ENCODE data around the gene FBXL4. TPM values are rescaled to one million over a fixed set of nuclear protein-coding genes. Genes with fewer than 3 reads are reported as not detected.

FBXL4 gene
- 6.9 TPM for total RNA-seq

- ATAC-seq: peak; percentile 97
Observed at GRCh38 chr6:98947411-98948292, at the start of gene FBXL4. TSS of gene FBXL4 (minus strand) at chr6:98947946. CDS start at chr6:98926988, 20,958 bp downstream.

DNA sequence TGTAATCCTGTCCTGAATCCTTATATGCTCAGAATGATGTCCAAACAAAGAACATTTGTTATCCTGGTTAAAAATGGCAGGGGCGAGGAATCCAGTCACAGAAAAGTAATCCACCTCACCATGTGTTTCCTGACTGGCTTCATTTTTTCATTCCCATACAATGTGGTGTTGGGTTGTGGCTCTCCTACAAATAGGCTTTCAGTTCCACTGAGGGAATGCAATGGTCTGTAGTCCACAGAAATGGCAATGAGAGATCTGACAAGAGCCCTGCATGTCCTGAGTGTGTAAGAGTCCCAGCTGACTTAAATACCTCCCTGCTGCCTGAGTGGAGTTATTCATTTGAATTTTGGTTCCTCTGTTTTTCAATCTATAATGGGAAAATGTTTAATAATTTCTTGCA lies 47.4 kb upstream of the FBXL4 start:
- no peak for ATAC-seq

DNA sequence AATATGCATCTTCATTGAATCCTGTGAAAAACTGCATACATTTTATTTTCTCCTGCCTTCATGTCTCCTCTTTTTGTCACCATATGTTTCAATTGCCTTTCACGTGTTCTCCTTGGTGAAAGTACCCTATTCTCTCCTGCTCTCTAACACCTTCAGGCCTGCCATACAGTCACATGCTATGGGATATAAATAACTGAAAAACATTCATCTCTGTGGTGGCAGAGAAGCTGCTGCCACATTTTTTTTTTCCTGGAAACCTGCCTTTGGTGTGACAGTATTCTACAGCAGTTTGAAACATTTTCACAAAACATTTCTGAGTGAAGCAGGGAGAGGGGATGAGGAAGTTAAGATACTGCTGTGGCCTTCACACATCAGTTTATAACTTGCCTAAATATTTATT lies 44.8 kb upstream of the FBXL4 start:
- no peak for ATAC-seq

- no peak for ATAC-seq
Observed at GRCh38 chr6:98986071-98986615, 38.4 kb upstream of the FBXL4 start.

DNA sequence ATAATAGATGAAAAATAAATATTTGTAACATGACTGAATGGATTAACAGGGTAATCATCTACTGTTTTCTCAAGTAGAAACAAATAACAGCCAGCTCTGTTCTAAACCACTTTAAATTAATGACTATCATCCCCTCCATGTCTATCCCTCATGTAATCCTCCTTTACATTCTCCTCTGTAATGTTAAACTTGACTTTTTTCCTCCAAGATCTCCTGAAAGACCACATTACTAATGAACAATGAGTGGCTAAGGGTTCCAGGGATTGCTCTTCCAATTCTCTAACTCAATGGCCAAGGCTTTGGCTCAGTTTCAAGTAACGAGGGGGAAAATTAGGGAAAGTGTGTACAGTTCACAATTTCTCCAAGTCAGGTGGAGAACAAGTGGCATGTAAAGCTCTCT lies 37.6 kb upstream of the FBXL4 start:
- ATAC-seq: no peak

DNA sequence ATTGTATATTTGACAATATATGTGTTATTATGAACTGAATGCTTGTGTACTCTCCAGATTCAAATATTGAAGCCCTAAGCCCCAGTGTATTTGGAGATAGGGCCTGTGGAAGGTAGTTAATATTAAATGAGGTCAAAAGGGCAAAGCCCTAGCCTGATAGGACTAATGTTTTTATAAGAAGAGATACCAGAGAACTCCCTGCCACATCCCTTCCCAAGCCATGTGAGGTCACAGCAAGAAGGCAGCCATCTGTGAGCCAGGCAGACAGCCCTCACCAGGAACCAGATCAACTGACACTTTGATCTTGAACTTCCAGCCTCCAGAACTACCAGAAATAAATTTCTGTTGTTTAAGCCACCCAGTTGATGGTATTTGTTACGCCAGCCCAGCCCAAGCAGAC lies 36.4 kb upstream of the FBXL4 start:
- ATAC-seq: no peak

DNA sequence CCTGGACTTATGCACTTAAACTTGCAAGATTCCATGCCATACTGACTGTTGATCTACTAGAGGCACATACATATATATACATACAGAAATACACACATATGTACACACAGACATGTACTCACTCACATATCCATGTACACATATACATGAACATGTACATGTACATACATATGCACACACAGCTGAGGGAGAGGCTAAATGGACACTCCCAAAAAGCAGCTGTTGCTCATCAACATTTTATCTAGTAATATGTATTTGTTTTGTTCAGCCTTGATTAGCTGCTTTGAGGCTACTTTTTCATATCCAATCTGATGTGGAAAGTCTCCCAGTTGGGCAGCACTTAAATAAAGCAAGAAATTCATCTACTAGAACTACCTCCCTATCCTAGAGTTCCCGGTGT lies 33.7 kb upstream of the FBXL4 start:
- no peak for ATAC-seq

DNA sequence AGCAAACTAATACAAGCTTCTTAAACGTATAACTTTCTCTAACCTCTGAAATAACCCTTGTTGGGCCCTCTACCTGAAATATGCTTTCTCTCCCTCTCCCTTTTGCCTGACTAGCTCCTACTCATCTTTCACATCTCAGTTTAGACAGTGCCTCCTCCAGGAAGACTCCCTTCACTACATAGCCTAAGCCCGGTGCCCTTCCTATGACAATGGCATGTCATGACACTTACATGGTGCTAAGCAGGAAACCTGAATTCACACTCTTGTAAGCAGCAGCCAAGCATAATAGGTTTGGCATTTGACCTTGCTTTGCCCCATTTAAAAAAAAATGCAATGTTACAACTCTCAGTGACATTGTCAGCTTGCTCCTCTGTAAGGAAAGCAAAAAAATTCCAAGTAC lies 33.1 kb upstream of the FBXL4 start:
- ATAC-seq: no peak

GRCh38 chr6:98977671-98978292 lies 30.0 kb upstream of the FBXL4 start:
- no peak for ATAC-seq

DNA sequence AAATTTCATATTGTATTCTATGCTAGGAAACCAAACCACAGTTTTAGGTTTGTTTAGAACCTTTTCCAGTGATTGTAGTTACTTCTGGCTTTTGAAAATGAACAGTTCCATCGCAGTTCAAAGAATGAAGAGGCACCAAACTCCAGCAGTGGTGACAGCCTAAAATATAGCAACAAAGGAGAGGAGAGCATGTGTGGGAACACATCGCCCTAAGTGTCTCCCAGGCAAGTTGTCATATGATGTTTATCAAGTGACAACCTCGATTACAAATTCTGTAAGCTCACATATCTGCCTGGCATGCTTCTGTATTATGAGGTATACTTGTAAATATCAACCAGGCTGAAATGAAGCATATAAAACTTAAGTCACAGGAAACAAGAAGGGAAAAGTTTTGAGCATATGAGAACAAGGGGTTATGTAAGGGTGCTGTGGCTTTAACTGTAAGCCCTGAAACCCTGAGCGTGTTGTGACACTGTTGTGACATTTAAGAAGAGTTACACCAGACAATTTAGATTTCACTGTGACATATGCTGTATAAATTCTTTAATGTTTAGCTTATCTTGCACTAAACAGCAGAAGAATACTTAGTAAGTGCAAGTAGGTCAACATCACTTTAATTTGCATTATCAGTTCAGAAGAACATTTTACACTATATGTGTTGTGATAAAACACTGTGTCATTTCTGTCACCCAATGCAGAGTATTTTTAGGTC lies 29.1 kb upstream of the FBXL4 start:
- ATAC-seq: no peak

- ATAC-seq: no peak
Observed at GRCh38 chr6:98975421-98975820, 27.7 kb upstream of the FBXL4 start.

DNA sequence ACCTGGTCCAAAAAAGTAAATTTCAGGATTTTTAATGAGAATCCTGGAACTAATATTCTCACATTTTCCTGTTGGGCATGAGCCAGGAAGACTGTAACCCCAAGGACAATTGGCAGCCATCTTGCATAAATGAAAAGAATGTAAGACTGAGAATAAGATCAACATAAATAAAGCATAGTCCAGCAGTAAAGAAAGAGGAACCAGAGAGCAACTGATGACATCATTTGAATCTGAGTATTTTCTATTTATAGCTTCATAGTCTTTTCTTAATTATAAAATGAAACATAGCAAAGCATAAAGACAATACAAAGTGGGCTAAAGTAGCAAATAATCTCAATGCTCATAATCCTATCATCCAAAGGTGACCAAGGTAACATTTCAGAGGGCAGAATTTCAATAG lies 26.6 kb upstream of the FBXL4 start:
- no peak for ATAC-seq

GRCh38 chr6:98973571-98973970 lies 25.8 kb upstream of the FBXL4 start:
- ATAC-seq: no peak

DNA sequence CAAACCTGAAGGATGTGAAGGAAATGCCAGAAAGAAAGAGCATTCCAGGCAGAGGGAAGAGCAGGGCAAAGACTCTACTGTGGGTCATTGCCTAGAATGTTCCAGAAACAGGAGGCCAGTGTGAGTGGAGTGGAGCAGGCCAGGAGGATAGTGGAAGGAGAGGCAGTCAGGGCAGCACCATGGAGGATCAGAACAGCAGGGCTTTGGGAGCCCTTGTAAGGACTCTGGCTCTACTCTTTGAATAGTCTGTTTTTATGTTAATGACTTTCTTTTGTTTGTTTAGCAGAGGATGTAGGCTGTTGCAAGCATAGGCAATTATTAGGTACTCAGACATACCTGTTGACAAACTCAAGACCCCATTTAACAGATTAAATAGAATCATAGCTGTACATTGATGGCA lies 23.6 kb upstream of the FBXL4 start:
- no peak for ATAC-seq

- no peak for ATAC-seq
Observed at GRCh38 chr6:98970469-98970868, 22.7 kb upstream of the FBXL4 start.

DNA sequence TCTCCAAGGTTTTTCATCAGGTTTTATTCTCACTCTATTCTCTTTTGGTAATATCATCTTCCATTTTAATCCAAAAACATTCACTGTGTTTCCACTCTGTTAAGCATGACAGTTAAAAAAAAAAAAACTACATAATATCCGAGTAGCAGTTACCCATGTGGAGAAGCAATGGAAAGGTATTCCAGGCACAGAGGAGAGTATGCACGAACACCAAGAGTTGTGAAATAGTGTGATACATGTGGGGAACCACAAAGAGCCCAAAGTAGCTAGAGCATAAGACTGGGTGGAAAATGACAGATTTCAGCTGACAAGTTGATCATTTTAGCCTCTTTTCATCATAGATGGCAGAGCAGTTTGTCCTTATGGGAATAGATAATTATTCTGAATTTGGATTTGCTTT lies 19.9 kb upstream of the FBXL4 start:
- ATAC-seq: no peak

DNA sequence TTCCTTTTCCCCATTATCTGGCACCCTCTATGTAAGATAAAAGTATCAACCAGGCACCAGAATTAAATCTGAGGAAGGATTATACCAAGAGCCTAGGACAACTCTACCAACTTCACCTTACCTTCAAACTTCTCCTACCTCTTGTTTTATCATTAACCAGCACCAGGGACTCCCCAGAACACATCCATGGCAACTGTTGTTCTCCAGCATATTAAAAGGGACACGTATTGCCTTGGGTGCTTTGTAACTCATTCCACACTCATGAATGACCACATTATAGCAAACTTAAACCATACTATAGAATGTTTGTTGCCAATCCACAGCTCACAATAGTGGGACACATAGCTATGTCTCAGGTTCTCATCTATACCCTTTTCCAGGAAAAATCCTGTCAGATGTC lies 11.9 kb upstream of the FBXL4 start:
- no peak for ATAC-seq

DNA sequence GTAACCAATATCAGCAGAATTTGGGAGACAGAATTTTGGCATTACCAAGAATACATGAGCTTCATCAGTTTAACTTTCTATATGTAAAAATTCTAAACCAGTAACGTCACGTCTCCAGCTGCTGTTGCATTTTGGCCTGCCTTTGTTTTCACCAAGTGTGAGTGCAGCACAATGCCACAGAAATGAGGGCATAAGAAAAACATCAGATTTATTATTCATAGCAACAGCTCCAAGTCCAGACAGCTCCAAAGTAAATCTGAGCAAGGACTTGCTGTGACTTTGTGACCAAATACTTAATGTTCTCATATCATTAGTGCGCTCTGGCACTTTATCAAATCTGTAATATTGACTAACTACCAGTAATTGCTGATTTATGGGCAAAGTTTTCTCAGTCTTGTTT lies 11.0 kb upstream of the FBXL4 start:
- no peak for ATAC-seq

DNA sequence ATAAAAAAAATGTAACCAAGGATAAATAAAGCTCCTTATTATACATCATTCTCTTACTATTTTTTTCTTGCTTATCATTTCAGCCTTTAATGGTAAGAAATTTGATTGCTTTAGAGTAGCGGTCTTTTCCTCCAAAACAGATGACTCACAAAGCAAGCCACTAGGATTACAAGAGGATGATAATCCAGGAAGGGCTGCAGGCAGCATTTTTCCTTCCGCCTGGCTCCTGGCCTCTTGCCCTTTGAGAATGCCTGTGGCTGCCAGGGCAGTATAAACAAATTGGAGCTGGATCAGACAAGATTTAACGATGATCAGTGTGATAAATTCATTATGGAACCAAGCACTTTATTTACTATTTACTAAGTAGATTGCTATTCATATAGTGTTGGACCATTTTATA lies 9.7 kb upstream of the FBXL4 start:
- peak; percentile 47 for ATAC-seq

- no peak for ATAC-seq
Observed at GRCh38 chr6:98949589-98949988, 1.8 kb upstream of the FBXL4 start.

GRCh38 chr6:98946879-98947410 lies 801 bp downstream of the FBXL4 start:
- no peak for ATAC-seq

DNA sequence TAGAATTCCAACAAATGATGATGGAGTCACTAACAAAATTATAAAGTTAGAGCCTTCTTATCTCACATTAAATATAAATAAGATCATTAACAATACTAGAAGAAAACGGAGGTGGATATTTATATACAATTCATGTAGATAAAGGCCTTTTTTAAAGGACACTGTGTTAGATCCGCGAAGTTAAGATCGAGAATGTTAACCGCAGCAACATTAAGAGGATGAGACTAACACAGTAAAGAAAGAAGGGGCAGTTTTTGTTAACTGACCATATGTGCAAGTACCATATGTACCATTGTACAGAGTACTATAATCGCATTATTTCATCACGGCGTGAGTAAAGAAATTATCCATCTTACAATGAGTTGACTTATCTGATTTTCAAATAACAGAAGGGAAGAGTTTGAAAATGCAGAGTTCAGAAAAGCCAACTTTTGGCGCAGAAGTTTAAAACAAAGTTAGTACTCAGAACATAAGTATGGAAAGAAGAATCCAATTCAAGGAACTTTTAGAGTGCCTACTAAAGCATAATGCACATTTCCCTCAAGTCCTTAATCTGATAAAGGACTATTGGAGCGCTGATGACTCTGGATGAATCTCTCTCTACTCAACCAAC lies 1.4 kb downstream of the FBXL4 start:
- ATAC-seq: no peak
